Stimulated activated CD8-positive, alpha-beta memory T cell treated with anti-CD3 and anti-CD28 coated beads, Interleukin-4, amount 100 ng/mL, for 4 hours (primary cell): Measurements from ENCODE around the gene INSM1.
"Not testable (repeated sequence)": the region's sequence is repeated elsewhere in the genome, so short reads cannot be mapped to it uniquely, and the experiment has no call there.

ENCODE experiments used
- DNase-seq, 2 donors: peaks; one replicate each; pipeline ENCODE4 v3.0.0-alpha.2; 2020; ENCODE audit warnings: low read depth in 2 of 2, low spot score in 1 of 2

Gene INSM1

GRCh38 chr20:20367575-20368417 is at the start of gene INSM1:
Gene INSM1, plus strand, starts transcription at chr20:20368104. Its CDS starts 164 bp downstream, at chr20:20368268.
- DNase-seq: no peak

- no peak for DNase-seq
These were observed 49.3 kb upstream of the INSM1 start for GRCh38 chr20:20318365-20319161.

GRCh38 chr20:20321134-20321533 is 46.8 kb upstream of the INSM1 start:
- no peak for DNase-seq

GRCh38 chr20:20321917-20322316 is 46.0 kb upstream of the INSM1 start:
- DNase-seq: no peak

- no peak for DNase-seq
These were observed 45.0 kb upstream of the INSM1 start for GRCh38 chr20:20322912-20323311.

GRCh38 chr20:20327746-20328145 is 40.2 kb upstream of the INSM1 start:
- no peak for DNase-seq

- DNase-seq: no peak
These were observed 38.3 kb upstream of the INSM1 start for GRCh38 chr20:20329564-20329963.

GRCh38 chr20:20331156-20331555 is 36.7 kb upstream of the INSM1 start:
- no peak for DNase-seq

- DNase-seq: no peak
These were observed 36.1 kb upstream of the INSM1 start for GRCh38 chr20:20331817-20332216.

- DNase-seq: no peak
These were observed 34.0 kb upstream of the INSM1 start for GRCh38 chr20:20333866-20334265.

- DNase-seq: no peak
These were observed 33.4 kb upstream of the INSM1 start for GRCh38 chr20:20334489-20334888.

GRCh38 chr20:20338133-20338730 is 29.7 kb upstream of the INSM1 start:
- DNase-seq: no peak

- no peak for DNase-seq
These were observed 27.5 kb upstream of the INSM1 start for GRCh38 chr20:20340443-20340842.

- no peak for DNase-seq
These were observed 26.5 kb upstream of the INSM1 start for GRCh38 chr20:20341371-20341770.

- no peak for DNase-seq
These were observed 25.8 kb upstream of the INSM1 start for GRCh38 chr20:20342066-20342465.

- DNase-seq: no peak
These were observed 24.0 kb upstream of the INSM1 start for GRCh38 chr20:20343932-20344331.

- no peak for DNase-seq
These were observed 23.4 kb upstream of the INSM1 start for GRCh38 chr20:20344476-20344875.

- no peak for DNase-seq
These were observed 14.3 kb upstream of the INSM1 start for GRCh38 chr20:20353576-20353975.

- not testable (repeated sequence) for DNase-seq
These were observed 12.4 kb upstream of the INSM1 start for GRCh38 chr20:20355503-20355902.

GRCh38 chr20:20358801-20359200 is 9.1 kb upstream of the INSM1 start:
- no peak for DNase-seq

GRCh38 chr20:20359628-20360027 is 8.3 kb upstream of the INSM1 start:
- no peak for DNase-seq

GRCh38 chr20:20360464-20360863 is 7.4 kb upstream of the INSM1 start:
- DNase-seq: no peak
